Activated CD4-positive, alpha-beta T cell treated with anti-CD3 and anti-CD28 coated beads, Interleukin-2, Interleukin-6, amounts not matched to agents 100 ng/mL and 50 ng/mL, durations not matched to agents 16 hours and 8 hours (primary cell): Measurements from ENCODE around the gene GRM4.
"Not testable (repeated sequence)": the region's sequence is repeated elsewhere in the genome, so short reads cannot be mapped to it uniquely, and the experiment has no call there.

Source experiments
- DNase-seq: peaks from one replicate; pipeline ENCODE4 v3.0.0-alpha.2; 2020

The GRM4 gene

DNA sequence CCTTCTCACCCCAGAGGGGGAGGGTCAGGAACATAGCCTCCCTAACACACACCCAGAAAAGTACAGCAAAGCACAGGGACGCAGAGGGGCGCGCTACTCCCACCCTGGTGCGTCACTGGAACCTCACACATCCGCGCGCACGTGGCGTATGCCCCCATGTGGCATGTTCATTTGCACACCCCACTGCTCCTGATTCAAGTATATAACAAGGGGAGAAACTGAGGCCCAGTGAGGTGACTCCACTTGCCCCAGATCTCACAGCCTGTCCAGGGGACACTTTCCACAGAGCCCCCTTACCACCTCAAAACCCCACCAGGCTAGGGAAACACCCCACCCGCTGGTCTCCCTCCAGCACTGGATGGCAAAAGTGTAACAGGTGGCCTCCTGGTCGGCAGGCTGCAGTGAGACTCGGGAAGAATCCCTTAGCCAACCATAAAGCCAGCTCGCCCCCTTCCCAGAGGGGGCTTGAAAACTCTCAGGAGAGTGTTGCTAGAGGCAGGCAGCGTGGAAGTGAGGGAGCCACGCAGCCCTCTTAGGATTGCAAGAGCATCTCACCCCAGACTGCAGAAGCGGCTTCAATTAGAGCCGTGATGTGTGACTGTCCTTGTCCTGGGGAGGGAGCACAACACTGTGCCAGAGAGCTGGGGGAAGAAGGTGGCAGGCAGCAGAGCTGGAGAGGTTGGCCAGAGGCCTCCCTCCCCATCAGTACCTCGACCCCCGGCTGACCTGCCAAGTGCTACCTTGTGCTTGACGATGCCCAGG, at the start of gene GRM4:
Gene GRM4 (minus strand): TSS at position 67 of the 762 bp plus-strand sequence. CDS start 12,591 bp downstream, outside the sequence.
- DNase-seq, result no peak

GRCh38 chr6:34194772-34195171, 48.9 kb upstream of the GRM4 start:
- no peak for DNase-seq

DNA sequence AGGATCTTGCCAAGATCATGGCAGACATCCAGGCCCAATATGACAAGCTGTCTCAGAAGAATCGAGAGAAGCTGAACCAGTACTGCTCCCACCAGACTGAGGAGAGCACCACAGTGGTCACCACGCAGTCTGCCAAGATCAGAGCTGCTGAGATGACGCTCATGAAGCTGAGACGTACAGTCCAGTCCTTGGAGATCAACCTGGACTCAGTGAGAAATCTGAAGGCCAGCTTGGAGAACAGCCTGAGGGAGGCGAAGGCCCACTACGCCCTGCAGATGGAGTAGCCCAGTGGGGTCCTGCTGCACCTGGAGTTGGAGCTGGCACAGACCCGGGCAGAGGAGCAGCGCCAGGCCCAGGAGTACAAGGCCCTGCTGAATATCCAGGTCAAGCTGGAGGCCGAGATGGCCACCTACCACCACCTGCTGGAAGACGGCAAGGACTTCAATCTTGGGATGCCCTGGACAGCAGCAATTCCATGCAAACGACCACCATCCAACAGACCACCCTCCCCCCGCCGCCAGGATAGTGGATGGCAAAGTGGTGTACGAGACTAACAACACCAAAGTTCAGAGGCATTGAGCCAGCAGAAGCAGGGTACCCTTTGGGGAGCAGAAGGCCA, 44.7 kb upstream of the GRM4 start:
- DNase-seq, result no peak

DNA sequence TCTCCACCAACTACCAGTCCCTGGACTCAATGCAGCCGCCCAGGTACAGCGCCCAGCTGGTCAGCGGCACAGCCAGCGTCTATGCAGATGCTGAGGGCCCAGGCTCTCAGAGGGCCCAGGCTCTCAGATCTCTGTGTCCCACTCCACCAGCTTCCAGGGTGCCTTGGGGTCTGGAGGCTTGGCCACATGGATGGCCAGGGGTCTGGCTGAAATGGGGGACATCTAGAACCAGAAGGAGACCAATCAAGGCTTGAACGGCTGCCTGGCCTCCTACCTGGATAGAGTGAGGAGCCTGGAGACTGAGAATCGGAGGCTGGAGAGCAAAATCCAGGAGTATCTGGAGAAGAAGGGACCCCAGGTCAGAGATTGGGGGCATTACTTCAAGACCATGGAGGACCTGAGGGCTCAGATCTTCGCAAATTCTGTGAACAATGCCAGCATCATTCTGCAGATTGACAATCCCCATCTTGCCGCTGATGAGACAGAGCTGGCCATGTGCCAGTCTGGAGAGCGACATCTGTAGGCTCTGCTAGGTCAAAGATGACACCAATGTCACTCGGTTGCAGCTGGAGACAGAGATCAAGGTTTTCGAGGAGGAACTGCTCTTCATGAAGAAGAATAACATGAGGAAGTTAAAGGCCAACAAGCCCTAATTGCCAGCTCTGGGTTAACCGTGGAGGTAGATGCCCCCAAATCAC, 44.1 kb upstream of the GRM4 start:
- no peak for DNase-seq

DNA sequence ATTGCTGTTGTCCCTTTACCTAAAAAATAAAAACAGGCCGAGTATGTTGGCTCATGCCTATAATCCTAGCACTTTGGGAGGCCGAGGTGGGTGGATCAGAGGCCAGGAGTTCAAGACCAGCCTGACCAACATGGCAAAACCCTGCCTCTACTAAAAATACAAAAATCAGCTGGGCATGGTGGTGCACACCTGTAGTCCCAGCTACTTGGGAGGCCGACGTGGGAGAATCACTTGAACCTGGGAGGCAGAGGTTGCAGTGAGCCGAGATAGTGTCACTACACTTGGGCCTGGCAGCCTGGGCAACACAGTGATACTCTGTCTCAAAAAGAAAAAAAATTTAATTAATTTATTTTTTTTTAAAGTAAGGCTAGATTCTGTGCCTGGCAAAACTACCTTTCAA, 38.8 kb upstream of the GRM4 start:
- DNase-seq, result not testable (repeated sequence)

DNA sequence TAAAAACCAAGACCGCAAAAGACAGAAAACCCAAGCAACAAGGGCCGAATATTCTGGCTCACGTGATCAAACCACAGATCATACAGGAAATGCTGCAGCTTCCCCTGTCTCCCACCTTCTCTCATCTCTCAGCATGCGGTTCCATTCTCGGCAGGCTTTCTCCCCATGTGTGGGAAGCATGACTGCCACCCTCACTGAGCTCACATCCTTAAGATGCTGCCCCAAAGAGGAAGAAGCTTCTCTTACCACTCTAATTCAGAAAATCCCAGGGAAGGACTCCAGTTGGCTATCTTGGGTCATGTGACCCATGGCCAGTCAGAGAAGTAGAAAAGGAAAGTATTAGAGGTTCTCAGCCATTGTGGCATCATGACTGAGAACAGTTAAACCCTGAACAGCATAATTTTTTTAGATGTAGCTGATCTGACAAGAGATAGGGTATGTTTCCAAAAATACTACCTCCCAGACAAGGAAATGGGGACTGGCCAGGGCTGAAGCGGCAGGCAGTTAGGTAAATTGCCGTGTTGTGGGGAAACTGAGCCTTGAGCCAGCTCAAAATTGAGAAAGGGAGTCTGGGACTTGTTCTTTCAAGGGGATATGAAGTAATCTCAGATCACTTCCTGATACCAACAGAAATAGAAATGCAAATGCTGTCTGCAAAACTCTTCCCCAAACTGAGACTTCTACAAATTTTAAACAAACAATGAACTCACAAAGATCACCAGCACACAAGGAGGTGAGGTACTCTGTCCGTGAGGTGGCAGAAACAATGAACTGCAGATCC, 37.1 kb upstream of the GRM4 start:
- peak; percentile 87 for DNase-seq

- DNase-seq, result no peak
These were observed 36.0 kb upstream of the GRM4 start for GRCh38 chr6:34181908-34182307.

- no peak for DNase-seq
These were observed 33.3 kb upstream of the GRM4 start for GRCh38 chr6:34179106-34179720.

- DNase-seq, result no peak
These were observed 32.6 kb upstream of the GRM4 start for GRCh38 chr6:34178357-34179105.

- no peak for DNase-seq
These were observed 31.3 kb upstream of the GRM4 start for GRCh38 chr6:34177181-34177591.

- no peak for DNase-seq
These were observed 30.6 kb upstream of the GRM4 start for GRCh38 chr6:34176261-34177031.

- DNase-seq, result no peak
These were observed 29.0 kb upstream of the GRM4 start for GRCh38 chr6:34174846-34175399.

DNA sequence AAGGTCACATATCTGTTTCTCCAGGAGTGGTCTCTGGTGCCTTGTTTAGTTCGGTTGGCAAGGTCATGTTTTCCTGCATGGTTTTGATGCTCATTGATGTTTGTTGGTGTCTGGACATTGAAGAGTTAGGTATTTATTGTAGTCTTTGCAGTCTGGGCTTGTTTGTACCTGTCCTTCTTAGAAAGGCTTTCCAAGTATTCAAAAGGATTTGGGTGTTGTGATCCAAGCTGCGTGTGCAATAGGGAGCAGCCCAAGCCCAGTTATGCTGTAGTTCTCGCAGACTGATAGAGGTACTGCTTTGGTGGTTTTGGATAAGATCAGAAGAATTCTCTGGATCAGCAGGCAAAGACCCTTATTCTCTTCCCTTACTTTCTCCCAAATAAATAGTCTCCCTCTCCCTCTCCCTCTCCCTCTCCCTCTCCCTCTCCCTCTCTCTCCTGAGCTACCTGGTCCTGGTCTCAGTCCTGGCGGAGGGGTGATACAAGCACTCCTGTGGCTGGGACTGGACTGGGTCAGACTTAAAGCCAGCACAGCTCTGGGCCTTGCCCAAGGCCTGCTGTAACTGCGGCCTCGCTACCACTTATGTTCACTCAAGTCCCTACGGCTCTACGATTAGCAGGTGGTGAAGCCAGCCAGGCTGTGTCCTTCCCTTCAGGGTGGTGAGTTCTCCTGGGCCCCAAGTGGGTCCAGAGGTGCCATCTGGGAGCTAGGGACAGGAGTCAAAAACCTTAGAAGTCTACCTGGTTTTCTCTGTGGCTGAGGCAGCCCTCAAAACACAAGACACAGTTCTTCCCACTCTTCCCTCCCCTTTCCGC, 27.3 kb upstream of the GRM4 start:
- no peak for DNase-seq

GRCh38 chr6:34170346-34170745, 24.5 kb upstream of the GRM4 start:
- DNase-seq, result no peak

GRCh38 chr6:34169897-34170296, 24.0 kb upstream of the GRM4 start:
- DNase-seq, result no peak

- DNase-seq, result no peak
These were observed 16.1 kb upstream of the GRM4 start for GRCh38 chr6:34161857-34162515.

- DNase-seq, result no peak
These were observed 14.0 kb upstream of the GRM4 start for GRCh38 chr6:34159844-34160243.

- DNase-seq, result no peak
These were observed 13.0 kb upstream of the GRM4 start for GRCh38 chr6:34158876-34159275.

- no peak for DNase-seq
These were observed 12.0 kb upstream of the GRM4 start for GRCh38 chr6:34157851-34158250.
